Measurements from ENCODE around the gene PPP2R5E. TPM values are rescaled to one million over a fixed set of nuclear protein-coding genes. Genes with fewer than 3 reads are reported as not detected.

Gene PPP2R5E
- total and polyA plus RNA-seq, 2 donors (not counting 3 experiments of a cell fraction or from before 2014, with no cell fraction given): 4.9 to 52.5 TPM

- Histone ChIP-seq H3K4me2 (ENCODE audit: insufficient read depth, low read length) (no peak overlapping the region), H3K79me2 (ENCODE audit: control insufficient read depth, insufficient read depth, low read length) (peaks cover 77% of the 10 kb centered on the region), H3K4me3 (replicated peaks in 1 of 3; ENCODE audit: insufficient read depth in 1 of 3, low read depth in 1 of 3, low read length in 3 of 3) (no peak overlapping the region), H3K27me3 (ENCODE audit: control insufficient read depth in 2 of 2, insufficient read depth in 2 of 2, low read length in 2 of 2) (no peaks in the 10 kb centered on the region), H3K9me3 (replicated peaks; ENCODE audit: control insufficient read depth, insufficient read depth, low read length) (no peaks in the 10 kb centered on the region), H2AFZ (ENCODE audit: low read depth, low read length) (no peak overlapping the region), H3K9me1 (replicated peaks; ENCODE audit: control insufficient read depth, extremely low read depth, insufficient read depth, low read length) (no peaks in the 10 kb centered on the region), H3K36me3 (ENCODE audit: control insufficient read depth in 2 of 2, extremely low read depth in 1 of 2, insufficient read depth in 2 of 2, low read length in 2 of 2) (no peaks in the 10 kb centered on the region), H3K27ac (ENCODE audit: insufficient read depth, low read depth, low read length) (no peak overlapping the region), H4K20me1 (replicated peaks; ENCODE audit: control insufficient read depth, extremely low read depth, insufficient read depth, low read length) (no peaks in the 10 kb centered on the region), H3K4me1 (ENCODE audit: control insufficient read depth, extremely low read depth, insufficient read depth, low read length) (no peaks in the 10 kb centered on the region), H3K9ac (replicated peaks; ENCODE audit: extremely low read depth, insufficient read depth, low read length) (no peak overlapping the region)
- no TSS peak for BruUV-seq (replicated peaks)
- intact Hi-C loops (cut with micrococcal nuclease): no loop called here
- dilution Hi-C loops (cut with MboI; ENCODE audit: extremely low pct_ligation_motif_present, low sequenced_read_pairs): no loop called here
- CTCF ChIA-PET: interaction anchor here (1.0 kb wide), 1 partner anchor 42 kb away, joined by 3 read pairs; no protein-coding TSS in a partner anchor
- FAIRE-seq: no peak
- POLR2A ChIA-PET: no interaction called here
- no peak for TF ChIP-seq POLR2A (IDR thresholded peaks at IDR 0.05; ENCODE audit: low read depth, low read length)
- no peak for TF ChIP-seq EZH2 (IDR thresholded peaks at IDR 0.05; ENCODE audit: borderline replicate concordance, low read depth, low read length, severe bottlenecking)
- no peak for TF ChIP-seq CTCF (IDR thresholded peaks at IDR 0.05; ENCODE audit: extremely low read depth in 1 of 2, insufficient read depth in 1 of 2, low read depth in 1 of 2, low read length in 2 of 2)
- no peak for TF ChIP-seq MYC (IDR thresholded peaks at IDR 0.05; ENCODE audit: low read depth, low read length)
- TF ChIP-seq FOS (IDR thresholded peaks at IDR 0.05; ENCODE audit: borderline replicate concordance, insufficient read depth, low read length): no peak
- no peak for TF ChIP-seq JUN (IDR thresholded peaks at IDR 0.05; ENCODE audit: borderline replicate concordance, insufficient read depth, insufficient read length, low read depth)
- TF ChIP-seq POLR2AphosphoS5 (IDR thresholded peaks at IDR 0.05; ENCODE audit: insufficient read depth, low read depth, low read length): no peak
- no peak for TF ChIP-seq GATA2 (IDR thresholded peaks at IDR 0.05; ENCODE audit: insufficient read depth, insufficient read length, low read depth, low read length)
- TF ChIP-seq MAX (IDR thresholded peaks at IDR 0.05; ENCODE audit: insufficient read depth, insufficient read length): no peak
- DNase-seq (ENCODE audit: low read depth, low spot score): no peak
Measured at GRCh38 chr14:63486738-63487137, 56.4 kb downstream of the PPP2R5E start.

Measured in endothelial cell of umbilical vein (primary cell).